ENCODE measurements around the gene PPM1E. TPM values are rescaled to one million over a fixed set of nuclear protein-coding genes. Genes with fewer than 3 reads are reported as not detected.
A peak's percentile ranks its signal among the peaks of the same experiment; 100 is the strongest.

PPM1E gene
- total RNA-seq, 1 donor = under 0.01 TPM

DNA sequence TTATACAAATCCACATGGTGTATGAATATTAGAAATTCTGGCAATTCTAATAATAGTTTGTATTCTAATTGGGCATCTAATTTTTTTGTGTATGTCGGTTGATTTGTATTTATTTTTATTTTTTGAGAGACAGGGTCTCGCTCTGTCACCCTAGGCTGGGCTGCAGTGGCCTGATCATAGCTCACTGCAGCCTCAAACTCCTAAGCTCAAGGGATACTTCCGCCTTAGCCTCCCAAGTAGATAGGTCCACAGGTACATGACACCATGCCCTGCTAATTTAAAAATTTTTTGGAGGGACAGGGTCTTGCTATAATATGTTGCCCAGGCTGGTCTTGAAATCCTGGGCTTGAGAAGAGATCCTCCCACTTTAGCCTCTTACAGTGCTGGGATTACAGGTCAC is 246.5 kb downstream of the PPM1E start:
- no peak overlapping the region for H3K4me3 ChIP-seq (ENCODE audit: low read depth, low read length)
- DNase-seq (ENCODE audit: low read depth) = no peak
- TF ChIP-seq, protein P1, sequence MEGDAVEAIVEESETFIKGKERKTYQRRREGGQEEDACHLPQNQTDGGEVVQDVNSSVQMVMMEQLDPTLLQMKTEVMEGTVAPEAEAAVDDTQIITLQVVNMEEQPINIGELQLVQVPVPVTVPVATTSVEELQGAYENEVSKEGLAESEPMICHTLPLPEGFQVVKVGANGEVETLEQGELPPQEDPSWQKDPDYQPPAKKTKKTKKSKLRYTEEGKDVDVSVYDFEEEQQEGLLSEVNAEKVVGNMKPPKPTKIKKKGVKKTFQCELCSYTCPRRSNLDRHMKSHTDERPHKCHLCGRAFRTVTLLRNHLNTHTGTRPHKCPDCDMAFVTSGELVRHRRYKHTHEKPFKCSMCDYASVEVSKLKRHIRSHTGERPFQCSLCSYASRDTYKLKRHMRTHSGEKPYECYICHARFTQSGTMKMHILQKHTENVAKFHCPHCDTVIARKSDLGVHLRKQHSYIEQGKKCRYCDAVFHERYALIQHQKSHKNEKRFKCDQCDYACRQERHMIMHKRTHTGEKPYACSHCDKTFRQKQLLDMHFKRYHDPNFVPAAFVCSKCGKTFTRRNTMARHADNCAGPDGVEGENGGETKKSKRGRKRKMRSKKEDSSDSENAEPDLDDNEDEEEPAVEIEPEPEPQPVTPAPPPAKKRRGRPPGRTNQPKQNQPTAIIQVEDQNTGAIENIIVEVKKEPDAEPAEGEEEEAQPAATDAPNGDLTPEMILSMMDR (IDR thresholded peaks at IDR 0.05; ENCODE audit: insufficient read depth, low read depth, low read length) = no peak

DNA sequence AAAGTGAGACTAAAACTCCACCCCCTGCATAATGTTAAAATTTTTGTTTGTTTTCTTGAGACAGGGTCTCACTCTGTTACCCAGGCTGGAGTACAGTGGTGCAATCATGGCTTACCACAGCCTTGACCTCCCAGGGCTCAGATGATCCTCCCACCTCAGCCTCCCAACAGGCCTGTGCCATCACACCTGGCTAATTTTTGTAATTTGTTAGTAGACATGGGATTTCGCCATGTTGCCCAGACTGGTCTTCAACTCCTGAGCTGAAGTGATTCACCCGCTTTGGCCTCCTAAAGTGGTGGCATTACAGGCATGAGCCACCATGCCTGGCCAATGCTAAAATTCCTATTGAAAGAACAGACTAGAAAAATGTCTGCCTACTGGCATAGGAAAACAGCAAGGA is 247.2 kb downstream of the PPM1E start:
- TF ChIP-seq, protein P1 (IDR thresholded peaks at IDR 0.05; ENCODE audit: insufficient read depth, low read depth, low read length) = no peak
- no peak for DNase-seq (ENCODE audit: low read depth)
- H3K4me3 ChIP-seq (ENCODE audit: low read depth, low read length) = no peak overlapping the region

DNA sequence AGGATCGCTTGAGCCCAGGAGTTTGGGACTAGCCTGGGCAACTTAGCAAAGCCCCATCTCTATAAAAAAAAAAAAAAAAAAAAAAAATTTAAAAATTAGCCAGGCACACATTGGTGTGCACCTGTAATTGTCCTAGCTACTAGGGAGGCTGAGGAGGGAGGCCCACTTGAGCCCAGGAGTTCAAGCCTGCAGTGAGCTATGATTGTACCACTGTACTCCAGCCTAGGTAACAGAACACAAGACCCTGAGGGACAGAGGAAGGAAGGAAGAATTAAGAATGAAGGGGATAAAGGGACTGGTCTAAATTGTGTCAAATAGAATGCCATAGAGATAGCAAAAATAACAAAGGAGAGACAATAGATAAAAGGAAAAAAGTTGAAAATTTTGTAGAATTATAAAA is 248.2 kb downstream of the PPM1E start:
- no peak for DNase-seq (ENCODE audit: low read depth)
- no peak overlapping the region for H3K4me3 ChIP-seq (ENCODE audit: low read depth, low read length)
- TF ChIP-seq, protein P1 (IDR thresholded peaks at IDR 0.05; ENCODE audit: insufficient read depth, low read depth, low read length) = no peak

DNA sequence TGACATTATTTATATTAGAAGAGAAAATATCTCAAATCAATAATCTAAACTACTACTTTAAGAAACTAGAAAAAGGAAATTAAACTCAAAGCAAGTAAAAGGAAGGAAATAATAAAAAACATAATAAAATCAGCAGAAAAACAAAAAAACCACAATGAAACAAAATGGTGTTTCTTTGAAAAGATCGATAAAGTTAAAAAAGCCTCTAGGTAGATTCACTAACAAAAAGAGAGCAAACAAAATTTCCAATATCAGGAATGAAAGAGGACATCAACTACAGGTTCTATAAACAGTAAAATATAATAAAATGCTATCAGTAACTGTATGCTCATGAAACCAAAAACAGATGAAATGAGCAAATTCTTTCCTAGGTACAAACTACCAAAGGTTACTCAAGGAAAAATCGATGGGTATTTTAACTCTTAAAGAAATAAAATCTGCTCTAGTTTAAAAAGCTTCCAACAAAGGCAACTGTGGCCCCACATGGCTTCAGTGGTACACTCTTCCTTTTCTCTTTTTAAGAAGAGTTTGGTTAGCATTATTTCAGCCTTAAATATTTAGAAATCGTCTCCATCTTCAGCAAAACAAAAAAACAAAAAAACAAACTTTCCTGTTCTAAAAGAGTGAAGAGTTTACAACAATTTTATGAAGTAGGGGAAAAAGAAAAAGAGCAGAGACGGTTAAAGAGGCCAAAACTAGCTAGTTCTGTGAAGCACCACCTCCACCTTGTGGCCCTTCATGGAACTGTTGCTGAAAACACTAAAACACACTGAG is 248.9 kb downstream of the PPM1E start:
- peak; percentile 65 for DNase-seq (ENCODE audit: low read depth)
- H3K4me3 ChIP-seq (ENCODE audit: low read depth, low read length) = no peak overlapping the region
- TF ChIP-seq, protein P1 (IDR thresholded peaks at IDR 0.05; ENCODE audit: insufficient read depth, low read depth, low read length) = peak; percentile 98

DNA sequence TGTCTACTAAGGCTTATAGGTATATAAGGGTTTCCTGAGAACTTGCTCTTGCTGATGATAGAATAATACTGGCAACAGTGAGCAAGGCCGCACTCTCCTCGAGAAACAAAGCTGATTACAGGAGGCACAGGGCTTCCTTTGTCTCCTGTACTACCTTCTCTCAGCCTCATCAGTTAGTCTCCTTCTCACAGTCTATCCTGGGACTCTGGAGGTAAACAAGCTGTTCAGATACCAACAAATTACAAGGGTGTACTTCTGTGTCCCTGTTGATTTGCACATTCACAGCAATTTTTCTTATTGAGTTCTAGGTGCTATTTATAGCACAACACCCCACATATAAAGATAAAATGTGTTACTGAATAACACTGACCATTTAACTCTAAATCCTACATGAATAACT is 252.3 kb downstream of the PPM1E start:
- DNase-seq (ENCODE audit: low read depth) = no peak
- no peak overlapping the region for H3K4me3 ChIP-seq (ENCODE audit: low read depth, low read length)
- TF ChIP-seq, protein P1 (IDR thresholded peaks at IDR 0.05; ENCODE audit: insufficient read depth, low read depth, low read length) = no peak

DNA sequence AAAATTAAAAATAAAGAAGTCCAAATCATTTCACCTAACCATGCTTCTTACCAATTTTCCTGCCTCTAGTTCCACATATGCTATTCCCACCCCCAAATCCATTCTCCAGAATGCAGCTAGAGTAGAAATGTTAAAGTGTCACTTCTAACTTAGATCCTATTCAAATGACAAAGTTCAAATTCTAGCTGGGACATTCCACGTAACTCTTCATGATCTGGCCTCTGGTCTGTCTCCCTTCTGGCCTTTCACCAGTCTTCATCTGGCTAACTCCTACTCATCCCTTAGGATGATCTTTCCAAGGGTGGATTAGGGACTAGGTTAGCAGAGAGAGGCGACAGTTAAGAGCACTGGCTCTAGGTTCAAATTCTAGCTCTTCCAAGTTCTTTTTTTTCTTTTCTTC is 253.1 kb downstream of the PPM1E start:
- TF ChIP-seq, protein P1 (IDR thresholded peaks at IDR 0.05; ENCODE audit: insufficient read depth, low read depth, low read length) = no peak
- no peak for DNase-seq (ENCODE audit: low read depth)

DNA sequence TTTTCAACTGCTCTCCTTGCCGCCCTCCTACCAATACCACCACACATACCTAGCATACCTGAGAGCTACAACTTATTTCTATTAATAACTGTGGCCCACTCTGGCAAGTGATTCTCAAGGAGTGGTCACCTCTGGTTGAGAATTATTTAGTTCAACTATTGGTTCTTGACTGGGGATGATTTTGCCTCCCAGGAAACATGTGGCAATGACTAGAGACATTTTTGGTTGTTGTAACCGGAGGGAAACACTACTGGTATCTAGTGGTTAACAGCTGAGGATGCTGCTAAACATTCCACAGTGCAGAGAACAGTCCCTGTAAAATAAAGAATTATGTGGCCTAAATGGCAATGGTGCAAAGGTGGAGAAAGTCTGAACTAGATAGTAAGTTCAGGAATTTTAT is 254.4 kb downstream of the PPM1E start:
- TF ChIP-seq, protein P1 (IDR thresholded peaks at IDR 0.05; ENCODE audit: insufficient read depth, low read depth, low read length) = no peak
- H3K4me3 ChIP-seq (ENCODE audit: low read depth, low read length) = no peak overlapping the region
- DNase-seq (ENCODE audit: low read depth) = no peak

More for the DNA sequence above, 253.1 kb downstream of the PPM1E start:
- H3K4me3 ChIP-seq (ENCODE audit: low read depth, low read length) = no peak overlapping the region

All from fibroblast of villous mesenchyme (primary cell).